Measurements from ENCODE around the gene FAM174A. TPM values are rescaled to one million over a fixed set of nuclear protein-coding genes. Genes with fewer than 3 reads are reported as not detected.

The FAM174A gene
- total and polyA plus RNA-seq, 9 of the 15 experiments (the other 6 are each of a cell fraction or from before 2014, with no cell fraction given): 0.14 to 2.9 (median 1.2) TPM

GRCh38 chr5:100577506-100577905, 42.3 kb downstream of the FAM174A start (continued):
- TF ChIP-seq, protein P1, sequence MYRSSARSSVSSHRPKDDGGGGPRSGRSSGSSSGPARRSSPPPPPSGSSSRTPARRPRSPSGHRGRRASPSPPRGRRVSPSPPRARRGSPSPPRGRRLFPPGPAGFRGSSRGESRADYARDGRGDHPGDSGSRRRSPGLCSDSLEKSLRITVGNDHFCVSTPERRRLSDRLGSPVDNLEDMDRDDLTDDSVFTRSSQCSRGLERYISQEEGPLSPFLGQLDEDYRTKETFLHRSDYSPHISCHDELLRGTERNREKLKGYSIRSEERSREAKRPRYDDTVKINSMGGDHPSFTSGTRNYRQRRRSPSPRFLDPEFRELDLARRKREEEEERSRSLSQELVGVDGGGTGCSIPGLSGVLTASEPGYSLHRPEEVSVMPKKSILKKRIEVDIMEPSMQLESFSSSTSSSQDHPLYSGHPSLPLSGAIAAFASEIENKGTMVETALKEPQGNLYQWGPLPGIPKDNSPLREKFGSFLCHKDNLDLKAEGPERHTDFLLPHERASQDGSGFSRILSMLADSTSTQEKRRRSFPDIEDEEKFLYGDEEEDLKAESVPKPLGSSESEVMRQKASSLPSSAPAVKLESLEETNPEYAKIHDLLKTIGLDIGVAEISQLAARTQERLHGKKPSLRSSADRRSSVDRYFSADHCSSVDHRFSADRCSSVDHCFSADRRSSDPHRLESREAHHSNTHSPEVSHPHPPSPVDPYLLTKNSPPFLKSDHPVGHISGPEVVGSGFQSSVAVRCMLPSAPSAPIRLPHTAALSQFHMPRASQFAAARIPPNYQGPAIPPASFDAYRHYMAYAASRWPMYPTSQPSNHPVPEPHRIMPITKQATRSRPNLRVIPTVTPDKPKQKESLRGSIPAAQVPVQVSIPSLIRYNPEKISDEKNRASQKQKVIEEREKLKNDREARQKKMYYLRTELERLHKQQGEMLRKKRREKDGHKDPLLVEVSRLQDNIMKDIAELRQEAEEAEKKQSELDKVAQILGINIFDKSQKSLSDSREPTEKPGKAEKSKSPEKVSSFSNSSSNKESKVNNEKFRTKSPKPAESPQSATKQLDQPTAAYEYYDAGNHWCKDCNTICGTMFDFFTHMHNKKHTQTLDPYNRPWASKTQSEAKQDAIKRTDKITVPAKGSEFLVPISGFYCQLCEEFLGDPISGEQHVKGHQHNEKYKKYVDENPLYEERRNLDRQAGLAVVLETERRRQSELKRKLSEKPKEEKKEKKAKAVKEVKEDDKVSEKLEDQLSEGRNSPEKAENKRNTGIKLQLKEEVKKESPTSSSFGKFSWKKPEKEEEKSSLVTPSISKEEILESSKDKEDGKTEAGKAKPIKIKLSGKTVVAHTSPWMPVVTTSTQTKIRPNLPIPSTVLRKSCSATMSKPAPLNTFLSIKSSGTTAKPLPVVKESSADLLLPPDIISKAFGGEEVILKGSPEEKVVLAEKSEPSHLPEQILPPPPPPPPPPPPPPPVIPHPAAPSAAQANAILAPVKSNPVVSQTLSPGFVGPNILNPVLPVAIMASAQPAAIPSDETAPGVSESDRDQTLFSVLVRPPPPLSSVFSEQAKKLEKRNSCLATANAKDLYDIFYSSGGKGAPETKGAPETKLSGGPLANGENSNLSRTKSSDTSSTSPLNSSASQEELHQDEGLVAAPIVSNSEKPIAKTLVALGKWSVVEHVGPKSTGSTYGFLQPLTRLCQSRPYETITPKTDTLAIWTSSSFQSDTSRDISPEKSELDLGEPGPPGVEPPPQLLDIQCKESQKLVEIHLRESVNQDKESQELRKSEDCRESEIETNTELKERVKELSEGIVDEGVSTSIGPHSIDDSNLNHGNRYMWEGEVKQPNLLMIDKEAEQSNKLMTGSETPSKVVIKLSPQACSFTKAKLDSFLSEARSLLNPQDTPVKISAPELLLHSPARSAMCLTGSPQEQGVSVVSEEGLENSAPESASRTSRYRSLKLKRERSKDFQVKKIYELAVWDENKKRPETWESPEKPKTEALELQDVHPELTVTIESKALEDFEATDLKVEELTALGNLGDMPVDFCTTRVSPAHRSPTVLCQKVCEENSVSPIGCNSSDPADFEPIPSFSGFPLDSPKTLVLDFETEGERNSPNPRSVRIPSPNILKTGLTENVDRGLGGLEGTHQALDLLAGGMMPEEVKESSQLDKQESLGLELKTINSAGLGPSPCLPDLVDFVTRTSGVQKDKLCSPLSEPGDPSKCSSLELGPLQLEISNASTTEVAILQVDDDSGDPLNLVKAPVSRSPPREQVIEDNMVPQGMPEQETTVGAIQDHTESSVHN (IDR thresholded peaks at IDR 0.05; ENCODE audit: borderline replicate concordance in 1 of 2, low read depth in 1 of 2): no peak
- TF ChIP-seq, protein P2, sequence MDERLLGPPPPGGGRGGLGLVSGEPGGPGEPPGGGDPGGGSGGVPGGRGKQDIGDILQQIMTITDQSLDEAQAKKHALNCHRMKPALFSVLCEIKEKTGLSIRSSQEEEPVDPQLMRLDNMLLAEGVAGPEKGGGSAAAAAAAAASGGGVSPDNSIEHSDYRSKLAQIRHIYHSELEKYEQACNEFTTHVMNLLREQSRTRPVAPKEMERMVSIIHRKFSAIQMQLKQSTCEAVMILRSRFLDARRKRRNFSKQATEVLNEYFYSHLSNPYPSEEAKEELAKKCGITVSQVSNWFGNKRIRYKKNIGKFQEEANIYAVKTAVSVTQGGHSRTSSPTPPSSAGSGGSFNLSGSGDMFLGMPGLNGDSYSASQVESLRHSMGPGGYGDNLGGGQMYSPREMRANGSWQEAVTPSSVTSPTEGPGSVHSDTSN (CRISPR knock-in tag; IDR thresholded peaks at IDR 0.05; ENCODE audit: low read depth): no peak
- TF ChIP-seq, protein P2 (tag; conservative IDR thresholded peaks at IDR 0.05; ENCODE audit: low read depth): no peak
- TF ChIP-seq ZNF165 (CRISPR knock-in tag; IDR thresholded peaks at IDR 0.05; ENCODE audit: borderline replicate concordance): no peak
- TF ChIP-seq, protein P3, sequence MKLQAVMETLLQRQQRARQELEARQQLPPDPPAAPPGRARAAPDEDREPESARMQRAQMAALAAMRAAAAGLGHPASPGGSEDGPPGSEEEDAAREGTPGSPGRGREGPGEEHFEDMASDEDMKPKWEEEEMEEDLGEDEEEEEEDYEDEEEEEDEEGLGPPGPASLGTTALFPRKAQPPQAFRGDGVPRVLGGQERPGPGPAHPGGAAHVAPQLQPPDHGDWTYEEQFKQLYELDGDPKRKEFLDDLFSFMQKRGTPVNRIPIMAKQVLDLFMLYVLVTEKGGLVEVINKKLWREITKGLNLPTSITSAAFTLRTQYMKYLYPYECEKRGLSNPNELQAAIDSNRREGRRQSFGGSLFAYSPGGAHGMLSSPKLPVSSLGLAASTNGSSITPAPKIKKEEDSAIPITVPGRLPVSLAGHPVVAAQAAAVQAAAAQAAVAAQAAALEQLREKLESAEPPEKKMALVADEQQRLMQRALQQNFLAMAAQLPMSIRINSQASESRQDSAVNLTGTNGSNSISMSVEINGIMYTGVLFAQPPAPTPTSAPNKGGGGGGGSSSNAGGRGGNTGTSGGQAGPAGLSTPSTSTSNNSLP (IDR thresholded peaks at IDR 0.05; ENCODE audit: borderline replicate concordance, low read depth, low read length): no peak
- TF ChIP-seq NCOA6 (IDR thresholded peaks at IDR 0.05): no peak
- TF ChIP-seq EGR1 (conservative IDR thresholded peaks at IDR 0.05): no peak
